Small intestine (tissue), 7 donors: Measurements from ENCODE around the gene FHIT. TPM values are rescaled to one million over a fixed set of nuclear protein-coding genes. Genes with fewer than 3 reads are reported as not detected.
"Not testable (repeated sequence)": the region's sequence is repeated elsewhere in the genome, so short reads cannot be mapped to it uniquely, and the experiment has no call there.

Experiments used
- DNase-seq, 2 donors: peaks; one replicate each; pipeline versions ENCODE4 v3.0.0 to v3.0.0-alpha.2; 2013
- FAIRE-seq: peaks from 2 replicates; lab custom pipeline; 2012; peaks lifted over from hg19 to GRCh38; lab: Jason Lieb, UNC
- H3K27ac ChIP-seq, 3 donors: one replicate each; pipeline ENCODE4 v1.5.1; 2013; ENCODE audit warnings: low read length in 2 of 3, mild to moderate bottlenecking in 2 of 3, control low read depth in 1 of 3, inconsistent platforms in 1 of 3, low read depth in 1 of 3, moderate library complexity in 1 of 3
- H3K27me3 ChIP-seq, 3 donors: one replicate each; pipeline ENCODE4 v1.6.1; 2013; ENCODE audit warnings: low read length in 3 of 3, inconsistent platforms in 1 of 3; ENCODE audit not compliant: control insufficient read depth in 3 of 3, insufficient read depth in 3 of 3
- H3K36me3 ChIP-seq, 3 donors: one replicate each; pipeline ENCODE4 v1.6.1; 2013; ENCODE audit warnings: low read length in 3 of 3, inconsistent platforms in 1 of 3, low read depth in 1 of 3, mild to moderate bottlenecking in 1 of 3, moderate library complexity in 1 of 3; ENCODE audit not compliant: control insufficient read depth in 3 of 3, insufficient read depth in 2 of 3
- H3K4me1 ChIP-seq, 3 donors: one replicate each; pipeline ENCODE4 v1.6.1; 2013; ENCODE audit warnings: low read length in 2 of 3, inconsistent platforms in 1 of 3, low read depth in 1 of 3, mild to moderate bottlenecking in 1 of 3, moderate library complexity in 1 of 3; ENCODE audit not compliant: control insufficient read depth in 3 of 3, insufficient read depth in 2 of 3
- H3K4me3 ChIP-seq, 3 donors: one replicate each; pipeline ENCODE4 v1.5.1; 2013; ENCODE audit warnings: low read length in 3 of 3, control low read depth in 1 of 3, inconsistent platforms in 1 of 3, low read depth in 1 of 3, mild to moderate bottlenecking in 1 of 3, moderate library complexity in 1 of 3
- H3K9me3 ChIP-seq, 2 donors: one replicate each; pipeline ENCODE4 v1.6.1; 2013; ENCODE audit warnings: low read depth in 1 of 2, low read length in 1 of 2; ENCODE audit not compliant: control insufficient read depth in 2 of 2, insufficient read depth in 1 of 2
- WGBS, 3 donors: extraction: QIAGEN DNeasy Blood & Tissue Kit; methylation state at CpG; one replicate each; pipeline ENCODE4 v1.1.7; 2013; 5-methylcytosine and 5-hydroxymethylcytosine counted together
- polyA plus RNA-seq, 4 donors: library from polyadenylated mRNA; stranded (reverse) in 3 of 4; unstranded in 1 of 4; fragments of 200-250 nt in 3 of 4; fragments of 120-200 nt in 1 of 4; gene quantifications; one replicate each; pipeline versions ENCODE4 v1.2.1 to v1.2.3, GENCODE V29; 2013
- donor health status: healthy with polysubstance abuse.
- donor health status: control.
- donor health status: control.
- donor health status: Bipolar disorder and iron deficiency.
- donor health status: healthy.

The FHIT gene
- polyA plus RNA-seq, 4 donors: 4.4 to 30.4 (median 7.0) TPM

DNA sequence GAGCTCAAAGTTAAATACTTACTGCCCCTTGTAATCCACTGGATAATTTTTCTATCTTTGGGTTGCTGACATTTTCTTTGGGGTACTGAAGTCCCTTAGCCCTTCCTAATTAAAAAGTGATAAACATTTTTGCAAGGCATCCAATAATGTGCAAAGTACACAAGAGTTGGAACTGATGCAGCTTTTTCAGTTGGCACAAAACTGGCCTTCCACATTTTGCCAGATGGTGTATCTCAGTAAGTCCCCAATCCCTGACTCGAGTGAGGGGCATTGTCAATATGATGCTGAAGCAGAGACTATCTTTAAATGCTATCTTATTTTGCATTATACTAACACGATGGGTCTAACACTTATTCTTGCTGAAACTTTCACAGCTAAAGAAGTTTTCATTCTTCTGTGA, 27.8 kb downstream of the FHIT start:
- FAIRE-seq: no peak
- WGBS, 3 donors: 86 to 89% (median 88%) methylated on average over 2 of the region's 2 CpGs
- Histone ChIP-seq H3K9me3 (no peaks in the 10 kb centered on the region), H3K27me3 (no peaks in the 10 kb centered on the region), H3K36me3 (no peaks in the 10 kb centered on the region), H3K27ac (no peak overlapping the region), H3K4me1 (peaks cover 0 to 13% (median 2%) of the 10 kb centered on the region in 3 donors), H3K4me3 (no peak overlapping the region)
- no peak for DNase-seq

DNA sequence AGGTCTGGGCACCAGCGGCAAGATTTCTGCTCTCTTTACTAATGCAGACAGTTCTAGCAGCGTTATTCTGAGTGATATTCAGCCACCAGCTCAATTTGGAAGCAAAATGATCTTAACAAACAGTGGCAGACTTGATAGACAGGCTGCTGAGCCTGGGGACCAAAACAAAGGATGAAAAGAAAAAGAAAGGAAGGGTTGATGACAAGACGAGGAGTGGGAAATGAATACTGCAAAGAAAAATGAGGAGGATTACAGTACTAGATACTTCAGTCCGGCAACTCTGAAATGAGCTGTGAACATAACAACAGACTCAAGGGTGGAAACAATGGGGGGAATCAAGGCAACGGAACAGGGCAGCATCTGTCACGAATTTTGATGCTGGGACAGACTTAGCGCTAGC, 28.8 kb downstream of the FHIT start:
- no peak for DNase-seq
- FAIRE-seq: no peak
- Histone ChIP-seq H3K27me3 (no peaks in the 10 kb centered on the region), H3K4me3 (no peak overlapping the region), H3K36me3 (no peaks in the 10 kb centered on the region), H3K4me1 (peaks cover 0 to 13% (median 2%) of the 10 kb centered on the region in 3 donors), H3K27ac (peak overlapping the region in 1 of 3 donors; percentile 0), H3K9me3 (no peaks in the 10 kb centered on the region)
- 93 to 96% (median 94%) methylated on average over 7 of the region's 7 CpGs for WGBS, 3 donors

DNA sequence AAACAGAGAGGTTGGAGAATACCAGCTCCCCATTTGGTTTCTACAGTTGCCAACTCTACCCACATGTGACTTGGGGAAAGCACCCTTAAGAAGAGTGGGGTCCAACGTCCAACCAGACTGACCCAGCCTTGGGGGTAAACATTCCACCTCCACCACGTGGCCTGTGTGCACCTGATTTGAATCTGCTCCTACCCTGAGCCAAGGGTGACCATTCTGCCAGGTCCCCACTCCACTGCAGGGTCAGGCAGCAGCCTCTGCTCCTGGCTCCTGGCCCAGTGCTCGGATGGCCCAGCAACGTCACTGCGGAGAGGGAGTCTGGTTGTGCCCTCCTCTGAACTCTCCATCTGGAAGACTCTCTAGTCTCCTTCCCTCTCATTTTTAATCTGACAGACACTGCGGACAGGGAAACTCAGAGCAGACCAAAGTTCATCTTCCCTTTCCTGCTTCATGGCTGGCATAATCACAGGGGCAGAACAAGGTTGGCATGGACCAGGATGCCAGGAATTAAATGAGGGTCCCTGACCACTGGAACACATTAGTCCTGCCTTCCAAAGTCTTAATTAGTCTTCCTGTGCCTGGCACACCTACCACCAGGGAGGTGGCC, 29.4 kb downstream of the FHIT start:
- no peak overlapping the region for H3K4me3 ChIP-seq
- peaks cover 0 to 4% of the 10 kb centered on the region in 2 donors for H3K9me3 ChIP-seq
- FAIRE-seq (no peak), DNase-seq (peak; percentile 60 to 63)
- no peaks in the 10 kb centered on the region for H3K36me3 ChIP-seq
- WGBS, 3 donors: 18 to 64% (median 40%) methylated on average over 6 of the region's 6 CpGs
- H3K27me3 ChIP-seq: no peaks in the 10 kb centered on the region
- H3K27ac ChIP-seq: peak overlapping the region in 1 of 3 donors; percentile 0
- H3K4me1 ChIP-seq: peaks cover 0 to 13% (median 2%) of the 10 kb centered on the region in 3 donors

DNA sequence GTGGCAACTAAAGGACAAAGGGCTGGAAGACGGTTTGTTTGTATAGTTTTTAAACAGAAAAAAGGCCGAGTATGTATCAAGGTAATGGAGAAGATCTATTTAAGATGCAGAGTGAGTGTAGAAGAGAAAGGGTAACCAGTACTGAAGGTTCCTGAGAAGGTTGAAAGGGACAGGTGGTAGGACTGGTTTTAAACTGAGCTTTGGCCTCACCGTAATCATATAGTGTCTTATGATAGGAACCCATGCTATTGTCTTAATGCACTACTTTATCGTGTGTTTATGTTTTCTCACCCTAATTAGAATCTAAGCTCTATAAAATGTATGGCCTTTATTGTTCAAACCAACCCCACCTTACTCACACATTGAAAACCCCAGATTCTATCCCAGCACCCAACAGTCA, 32.7 kb downstream of the FHIT start:
- DNase-seq (peak; percentile 61 to 69), FAIRE-seq (no peak)
- Histone ChIP-seq H3K9me3 (peaks cover 0 to 4% of the 10 kb centered on the region in 2 donors), H3K27ac (no peak overlapping the region), H3K36me3 (no peaks in the 10 kb centered on the region), H3K4me1 (peaks cover 0 to 13% (median 2%) of the 10 kb centered on the region in 3 donors), H3K27me3 (no peaks in the 10 kb centered on the region), H3K4me3 (no peak overlapping the region)
- WGBS, 3 donors: 19 to 59% (median 41%) methylated on average over 4 of the region's 4 CpGs

DNA sequence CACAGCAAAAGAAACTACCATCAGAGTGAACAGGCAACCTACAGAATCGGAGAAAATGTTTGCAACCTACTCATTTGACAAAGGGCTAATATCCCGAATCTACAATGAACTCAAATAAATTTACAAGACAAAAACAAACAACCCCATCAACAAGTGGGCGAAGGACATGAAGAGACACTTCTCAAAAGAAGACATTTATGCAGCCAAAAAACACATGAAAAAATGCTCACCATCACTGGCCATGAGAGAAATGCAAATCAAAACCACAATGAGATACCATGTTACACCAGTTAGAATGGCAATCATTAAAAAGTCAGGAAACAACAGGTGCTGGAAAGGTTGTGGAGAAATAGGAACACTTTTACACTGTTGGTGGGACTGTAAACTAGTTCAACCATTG, 35.1 kb downstream of the FHIT start:
- H3K27ac ChIP-seq, H3K27me3 ChIP-seq, H3K36me3 ChIP-seq, DNase-seq, H3K4me1 ChIP-seq, H3K4me3 ChIP-seq, FAIRE-seq, H3K9me3 ChIP-seq: not testable (repeated sequence)
- WGBS, 3 donors: 88 to 92% (median 88%) methylated on average over 3 of the region's 3 CpGs

DNA sequence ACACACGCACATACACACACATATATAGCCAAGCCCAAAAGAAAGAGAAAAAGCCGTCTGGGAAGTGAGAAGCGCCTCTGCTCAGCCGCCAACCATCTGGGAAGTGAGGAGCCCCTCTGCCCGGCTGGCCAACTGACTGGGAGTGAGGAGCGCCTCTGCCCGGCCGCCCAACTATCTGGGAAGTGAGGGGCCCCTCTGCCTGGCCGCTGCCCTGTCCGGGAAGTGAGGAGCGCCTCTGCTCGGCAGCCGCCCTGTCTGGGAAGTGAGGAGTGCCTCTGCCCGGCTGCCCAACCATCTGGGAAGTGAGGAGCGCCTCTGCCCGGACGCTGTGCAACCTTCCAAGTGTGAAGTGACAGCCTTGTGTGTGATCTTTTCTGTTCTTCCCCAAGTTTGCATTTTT, 49.2 kb downstream of the FHIT start:
- DNase-seq: no peak
- Histone ChIP-seq H3K9me3 (no peaks in the 10 kb centered on the region), H3K4me1 (no peaks in the 10 kb centered on the region), H3K27ac (no peak overlapping the region), H3K4me3 (no peak overlapping the region), H3K36me3 (no peaks in the 10 kb centered on the region), H3K27me3 (no peaks in the 10 kb centered on the region)
- 92 to 97% (median 96%) methylated on average over 17 of the region's 17 CpGs for WGBS, 3 donors
- FAIRE-seq: no peak

DNA sequence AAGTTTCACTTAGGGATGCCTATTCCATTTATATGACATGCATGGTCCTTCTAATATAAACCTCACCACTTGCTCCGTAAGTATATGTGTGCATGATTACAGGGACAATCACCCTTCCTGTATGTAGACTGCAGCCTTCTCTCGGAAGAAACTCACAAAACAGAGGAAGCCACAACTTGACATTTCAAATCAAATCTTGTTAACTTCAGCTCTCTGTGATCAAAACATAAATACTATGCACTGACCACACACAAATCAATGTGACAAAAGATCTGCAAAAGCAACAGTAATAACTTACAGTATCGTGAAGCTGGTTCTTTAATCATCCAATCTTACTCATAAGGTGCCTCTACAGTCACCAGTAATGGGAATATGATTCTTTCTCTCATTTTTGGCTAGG, 50.2 kb downstream of the FHIT start:
- Histone ChIP-seq H3K36me3 (no peaks in the 10 kb centered on the region), H3K27me3 (no peaks in the 10 kb centered on the region), H3K4me3 (no peak overlapping the region), H3K9me3 (no peaks in the 10 kb centered on the region), H3K27ac (no peak overlapping the region), H3K4me1 (no peaks in the 10 kb centered on the region)
- no peak for FAIRE-seq
- no peak for DNase-seq
- 73 to 95% (median 85%) methylated on average over 3 of the region's 3 CpGs for WGBS, 3 donors

DNA sequence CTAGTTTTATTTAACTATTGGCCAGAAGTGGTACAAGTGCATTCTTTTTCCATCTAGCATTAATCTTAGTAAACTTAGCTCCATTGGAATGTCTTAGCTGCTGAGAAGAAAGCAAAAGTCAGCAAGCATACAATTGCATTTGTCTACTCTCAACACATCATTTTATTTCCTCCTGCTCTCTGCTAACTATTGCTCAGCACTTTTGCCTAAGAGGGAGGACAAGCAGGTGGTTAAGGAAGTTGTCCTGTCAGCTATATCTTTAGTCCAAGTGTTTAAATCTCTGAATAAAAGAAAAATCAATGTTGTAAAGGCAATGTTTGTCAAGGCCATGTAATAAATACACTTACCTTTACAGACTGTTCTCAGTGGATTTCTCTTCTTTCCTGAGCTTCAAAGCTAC, 51.0 kb downstream of the FHIT start:
- peak in 1 of 2 donors; percentile 22 for DNase-seq
- Histone ChIP-seq H3K27ac (no peak overlapping the region), H3K36me3 (no peaks in the 10 kb centered on the region), H3K9me3 (no peaks in the 10 kb centered on the region), H3K4me1 (no peaks in the 10 kb centered on the region), H3K27me3 (no peaks in the 10 kb centered on the region), H3K4me3 (no peak overlapping the region)
- FAIRE-seq: no peak

DNA sequence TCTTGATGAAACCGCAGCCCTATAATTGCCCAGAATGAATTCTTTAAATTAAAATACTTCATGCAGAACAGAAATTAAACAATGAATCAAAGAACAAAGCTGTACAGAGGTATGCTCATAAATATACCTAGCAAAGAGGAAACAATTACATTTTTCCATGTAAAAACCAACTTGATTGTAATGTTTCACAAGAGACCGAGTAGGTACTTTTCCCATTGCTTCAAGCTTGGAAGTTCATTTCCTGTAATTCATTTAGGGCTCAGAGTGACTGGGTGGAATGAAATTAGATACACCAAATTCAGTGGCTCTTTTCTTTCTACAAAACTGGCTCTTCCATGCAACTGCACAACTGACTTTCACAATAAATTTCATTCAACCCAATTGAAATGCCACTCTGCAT, 51.4 kb downstream of the FHIT start:
- WGBS, 3 donors: 89 to 96% (median 93%) methylated on average over 2 of the region's 2 CpGs
- no peak for FAIRE-seq
- Histone ChIP-seq H3K27ac (no peak overlapping the region), H3K36me3 (no peaks in the 10 kb centered on the region), H3K27me3 (no peaks in the 10 kb centered on the region), H3K4me3 (no peak overlapping the region), H3K4me1 (peaks cover 0 to under 1% (median 0%) of the 10 kb centered on the region in 3 donors), H3K9me3 (no peaks in the 10 kb centered on the region)
- DNase-seq: no peak
